Activated naive CD4-positive, alpha-beta T cell treated with anti-CD3 and anti-CD28 coated beads, Interleukin-2, amount 10 ng/mL, durations not matched to agents 7 days and 5 days (primary cell): Measurements from ENCODE around the gene GPATCH8.
A peak's percentile ranks its signal among the peaks of the same experiment; 100 is the strongest.

Experiments
- CTCF ChIA-PET: fragments of 350-600 bp; sonication (Branson Sonifier 250); formaldehyde crosslinking; loops from one replicate; lab custom pipeline; 2021; ENCODE audit warnings: antibody characterized with exemption; lab: Charles Lee
- DNase-seq: peaks from one replicate; pipeline ENCODE4 v3.0.0-alpha.2; 2020
- H3K27ac Mint-ChIP-seq: one replicate; pipeline ENCODE4 v1.8.0; 2021; ENCODE audit warnings: mild to moderate bottlenecking, moderate library complexity, mixed read lengths
- H3K27me3 Mint-ChIP-seq: one replicate; pipeline ENCODE4 v1.8.0; 2021; ENCODE audit warnings: mild to moderate bottlenecking, mixed read lengths
- H3K36me3 Mint-ChIP-seq: one replicate; pipeline ENCODE4 v1.8.0; 2021; ENCODE audit warnings: mixed read lengths
- H3K4me1 Mint-ChIP-seq: one replicate; pipeline ENCODE4 v1.8.0; 2021; ENCODE audit warnings: mixed read lengths
- H3K4me3 Mint-ChIP-seq: one replicate; pipeline ENCODE4 v1.8.0; 2021; ENCODE audit warnings: mild to moderate bottlenecking, moderate library complexity, mixed read lengths
- H3K9me3 Mint-ChIP-seq: one replicate; pipeline ENCODE4 v1.8.0; 2021; ENCODE audit warnings: mixed read lengths

Gene GPATCH8

DNA sequence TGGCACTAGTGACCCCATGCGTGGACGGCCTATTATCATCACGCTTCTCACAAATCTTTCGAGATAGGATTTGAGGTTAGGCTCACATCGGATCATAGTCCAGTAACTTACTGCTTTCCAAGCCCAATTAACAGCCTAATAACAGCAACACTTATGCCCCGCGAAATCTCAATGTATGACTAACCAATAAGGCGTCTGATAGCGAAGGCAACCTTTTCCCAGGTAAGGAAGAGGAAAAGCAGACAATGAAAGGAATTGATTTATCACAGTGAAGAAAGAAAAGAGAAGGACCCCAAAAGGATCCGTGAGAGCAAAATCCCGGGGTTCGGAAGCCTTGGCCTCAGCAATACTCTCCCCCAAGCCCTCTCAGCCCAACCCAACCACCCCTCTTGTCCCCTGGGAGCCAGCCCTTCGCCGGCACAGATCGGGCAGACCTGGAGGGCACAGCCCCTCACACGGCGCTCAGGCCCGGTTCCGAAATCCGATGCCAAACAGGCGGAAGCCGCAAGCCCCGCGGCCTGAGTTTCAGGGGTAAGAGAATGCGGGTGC lies 534 bp downstream of the GPATCH8 start:
- no peaks in the 10 kb centered on the region for H3K9me3 Mint-ChIP-seq
- H3K4me1 Mint-ChIP-seq: peaks cover 35% of the 10 kb centered on the region
- H3K36me3 Mint-ChIP-seq: peaks cover 8% of the 10 kb centered on the region
- peak overlapping the region; percentile 97 for H3K27ac Mint-ChIP-seq
- CTCF ChIA-PET: interaction anchor here (1.4 kb wide), 1 partner anchor 21 kb away, joined by 5 read pairs; no protein-coding TSS in a partner anchor
- peaks cover 7% of the 10 kb centered on the region for H3K27me3 Mint-ChIP-seq
- DNase-seq: no peak
- H3K4me3 Mint-ChIP-seq: peak overlapping the region; percentile 87

- Mint-ChIP-seq H3K9me3 (no peaks in the 10 kb centered on the region), H3K4me1 (peaks cover 35% of the 10 kb centered on the region), H3K4me3 (peak overlapping the region; percentile 87), H3K27me3 (peaks cover 7% of the 10 kb centered on the region), H3K36me3 (peaks cover 8% of the 10 kb centered on the region), H3K27ac (peak overlapping the region; percentile 97)
- no peak for DNase-seq
- CTCF ChIA-PET: no interaction called here
These were observed 1.3 kb downstream of the GPATCH8 start for GRCh38 chr17:44501866-44502375.

DNA sequence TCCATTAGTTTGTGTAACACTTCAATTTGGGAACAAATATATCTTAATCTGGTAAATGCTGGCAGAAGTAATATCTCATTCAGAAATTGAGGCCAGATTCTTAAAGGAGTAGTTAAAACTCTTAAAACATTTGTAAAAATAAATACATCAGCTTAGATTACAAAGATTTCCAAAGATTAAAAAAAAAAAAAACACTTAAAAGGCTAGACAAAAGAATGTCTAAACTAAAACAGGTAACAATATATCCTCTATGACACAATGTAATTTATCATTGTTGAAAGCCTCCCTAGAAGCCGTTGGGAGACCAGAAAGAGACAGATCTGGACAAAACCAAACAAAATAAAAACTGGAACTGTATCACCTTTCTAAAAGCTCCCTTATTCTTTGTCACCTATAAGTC lies 3.5 kb downstream of the GPATCH8 start:
- no peak for DNase-seq
- H3K36me3 Mint-ChIP-seq: peaks cover 10% of the 10 kb centered on the region
- H3K27ac Mint-ChIP-seq: no peak overlapping the region
- H3K27me3 Mint-ChIP-seq: no peaks in the 10 kb centered on the region
- CTCF ChIA-PET: no interaction called here
- no peaks in the 10 kb centered on the region for H3K9me3 Mint-ChIP-seq
- no peak overlapping the region for H3K4me3 Mint-ChIP-seq
- peaks cover 35% of the 10 kb centered on the region for H3K4me1 Mint-ChIP-seq

DNA sequence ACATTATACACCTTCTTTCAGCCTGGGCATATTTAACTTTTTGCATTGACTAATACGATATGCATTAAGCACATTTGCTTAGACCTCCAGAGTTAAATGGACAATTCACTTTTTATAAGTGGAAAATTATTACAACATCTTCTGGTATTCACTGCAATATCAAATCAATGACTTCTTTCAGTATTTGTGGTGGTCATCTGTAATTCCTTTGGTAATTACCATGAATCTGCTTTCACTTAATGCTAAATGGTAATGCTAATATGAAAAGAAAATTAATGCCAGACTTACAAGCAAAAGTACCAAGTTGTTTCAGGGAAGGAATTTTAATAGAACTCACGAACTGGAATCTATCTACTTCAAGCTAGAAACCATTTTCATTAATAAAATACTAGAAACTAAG lies 6.4 kb downstream of the GPATCH8 start:
- H3K27ac Mint-ChIP-seq: no peak overlapping the region
- peaks cover 29% of the 10 kb centered on the region for H3K4me1 Mint-ChIP-seq
- CTCF ChIA-PET: no interaction called here
- DNase-seq: no peak
- H3K4me3 Mint-ChIP-seq: no peak overlapping the region
- H3K9me3 Mint-ChIP-seq: no peaks in the 10 kb centered on the region
- peaks cover 14% of the 10 kb centered on the region for H3K36me3 Mint-ChIP-seq
- H3K27me3 Mint-ChIP-seq: no peaks in the 10 kb centered on the region

DNA sequence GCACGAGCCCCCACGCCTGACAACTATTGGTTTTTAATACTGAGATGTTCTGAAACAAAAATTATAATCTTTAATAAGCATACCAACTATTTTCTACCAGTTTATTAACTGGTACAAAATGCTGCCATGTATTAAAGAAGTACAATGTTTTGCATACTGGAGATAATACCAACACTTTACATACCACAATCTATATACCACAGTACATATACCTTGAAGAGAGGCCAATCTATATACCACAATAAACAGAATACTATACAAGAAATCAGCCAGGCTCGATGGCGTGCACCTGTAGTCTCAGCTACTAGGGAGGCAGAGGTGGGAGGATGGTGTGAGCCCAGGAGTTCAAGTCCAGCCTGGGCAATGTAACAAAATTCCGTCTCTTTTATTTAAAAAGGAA lies 9.9 kb downstream of the GPATCH8 start:
- DNase-seq: no peak
- Mint-ChIP-seq H3K9me3 (no peaks in the 10 kb centered on the region), H3K4me1 (peaks cover 5% of the 10 kb centered on the region), H3K4me3 (no peak overlapping the region), H3K36me3 (peaks cover 19% of the 10 kb centered on the region), H3K27ac (no peak overlapping the region), H3K27me3 (no peaks in the 10 kb centered on the region)
- CTCF ChIA-PET: no interaction called here

DNA sequence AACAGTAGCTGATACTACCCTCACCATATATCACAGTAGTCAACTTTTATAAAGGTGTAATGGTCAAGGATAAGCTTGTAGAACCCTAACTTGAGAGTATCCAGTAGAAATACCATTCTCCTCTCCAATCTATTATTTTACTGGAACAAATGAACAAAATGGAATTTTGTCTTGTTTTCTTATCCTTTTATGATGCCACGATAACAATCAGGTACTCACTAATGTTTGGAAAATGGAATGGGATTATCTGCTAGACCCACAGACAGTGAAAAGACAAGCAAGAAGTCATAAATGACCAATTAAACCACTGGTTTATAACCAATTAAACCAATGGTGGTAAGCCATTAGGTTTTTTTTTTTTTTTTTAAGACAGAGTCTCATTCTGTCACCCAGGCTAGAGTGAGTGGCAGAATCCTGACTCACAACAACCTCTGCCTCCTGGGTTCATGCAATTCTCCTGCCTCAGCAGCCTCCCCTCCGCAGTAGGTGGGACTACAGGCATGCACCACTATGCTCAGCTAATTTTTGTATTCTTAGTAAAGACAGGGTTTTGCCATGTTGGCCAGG lies 10.4 kb downstream of the GPATCH8 start:
- Mint-ChIP-seq H3K27ac (no peak overlapping the region), H3K36me3 (peaks cover 17% of the 10 kb centered on the region), H3K9me3 (no peaks in the 10 kb centered on the region), H3K27me3 (no peaks in the 10 kb centered on the region), H3K4me3 (no peak overlapping the region), H3K4me1 (peaks cover 2% of the 10 kb centered on the region)
- DNase-seq: no peak
- CTCF ChIA-PET: interaction anchor here (0.7 kb wide), 1 partner anchor 123 kb away, joined by 4 read pairs; no protein-coding TSS in a partner anchor

DNA sequence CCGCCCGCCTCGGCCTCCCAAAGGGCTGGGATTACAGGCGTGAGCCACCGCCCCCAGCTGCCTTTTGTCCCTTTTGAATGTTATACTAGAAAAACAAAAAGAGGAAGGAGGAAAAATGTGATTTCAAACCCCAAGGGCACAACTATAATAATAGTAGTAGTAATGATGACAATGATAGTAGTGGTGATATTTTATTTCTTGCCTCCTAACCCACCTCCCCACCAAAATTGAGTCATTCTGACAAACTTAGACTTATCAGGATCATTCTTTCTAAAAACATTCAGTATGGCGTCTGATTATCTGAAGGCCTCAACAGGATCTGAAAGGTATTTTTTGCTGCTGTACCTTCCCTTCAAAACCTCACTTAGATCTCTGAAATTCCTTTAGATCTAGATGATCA lies 13.6 kb downstream of the GPATCH8 start:
- H3K36me3 Mint-ChIP-seq: peaks cover 14% of the 10 kb centered on the region
- H3K4me1 Mint-ChIP-seq: peaks cover 2% of the 10 kb centered on the region
- no peak for DNase-seq
- CTCF ChIA-PET: no interaction called here
- H3K27me3 Mint-ChIP-seq: no peaks in the 10 kb centered on the region
- H3K27ac Mint-ChIP-seq: no peak overlapping the region
- no peaks in the 10 kb centered on the region for H3K9me3 Mint-ChIP-seq
- H3K4me3 Mint-ChIP-seq: no peak overlapping the region

DNA sequence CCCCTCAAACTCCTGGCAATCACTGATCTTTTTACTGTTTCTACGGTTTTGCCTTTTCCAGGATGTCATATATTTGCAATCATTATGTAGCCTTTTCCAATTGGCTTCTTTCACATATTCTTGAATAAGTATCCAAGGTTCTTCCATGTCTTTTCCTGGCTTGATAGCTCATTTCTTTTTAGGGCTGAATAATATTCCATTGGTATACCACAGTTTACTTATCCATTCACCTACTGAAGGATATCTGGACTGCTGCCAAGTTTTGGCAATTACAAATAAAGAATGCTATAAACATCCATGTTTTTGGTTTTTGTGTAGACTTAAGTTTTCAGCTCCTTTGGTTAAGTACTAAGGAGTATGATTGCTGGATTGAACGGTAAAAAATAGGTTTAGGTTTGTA lies 16.0 kb downstream of the GPATCH8 start:
- H3K4me3 Mint-ChIP-seq: no peak overlapping the region
- H3K27me3 Mint-ChIP-seq: no peaks in the 10 kb centered on the region
- H3K36me3 Mint-ChIP-seq: peaks cover 10% of the 10 kb centered on the region
- DNase-seq: no peak
- no peaks in the 10 kb centered on the region for H3K9me3 Mint-ChIP-seq
- CTCF ChIA-PET: no interaction called here
- H3K27ac Mint-ChIP-seq: no peak overlapping the region
- H3K4me1 Mint-ChIP-seq: no peaks in the 10 kb centered on the region

GRCh38 chr17:44473367-44473766 lies 29.8 kb downstream of the GPATCH8 start:
- no peaks in the 10 kb centered on the region for H3K27me3 Mint-ChIP-seq
- H3K4me3 Mint-ChIP-seq: no peak overlapping the region
- peaks cover 15% of the 10 kb centered on the region for H3K36me3 Mint-ChIP-seq
- no peaks in the 10 kb centered on the region for H3K9me3 Mint-ChIP-seq
- H3K27ac Mint-ChIP-seq: no peak overlapping the region
- no peaks in the 10 kb centered on the region for H3K4me1 Mint-ChIP-seq
- CTCF ChIA-PET: no interaction called here
- DNase-seq: no peak

DNA sequence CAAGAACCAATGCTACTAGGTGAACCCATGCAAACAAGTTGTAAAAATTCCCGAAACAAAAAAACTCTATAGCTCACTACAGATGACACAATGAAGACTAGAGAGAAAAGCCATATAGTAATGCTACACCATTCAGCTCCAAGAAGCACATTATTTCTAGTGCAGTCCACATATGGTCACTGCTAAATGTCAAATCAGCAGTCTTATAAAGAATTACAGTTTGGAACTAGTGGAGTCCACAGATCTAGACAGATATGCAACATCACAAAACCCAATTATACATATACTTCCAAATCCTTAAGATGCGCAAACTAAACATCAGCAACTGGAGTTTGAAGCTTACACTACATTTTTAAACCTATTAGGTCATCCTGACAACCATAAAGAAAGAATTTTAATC lies 33.5 kb downstream of the GPATCH8 start:
- CTCF ChIA-PET: no interaction called here
- Mint-ChIP-seq H3K27ac (no peak overlapping the region), H3K27me3 (no peaks in the 10 kb centered on the region), H3K4me1 (peaks cover 2% of the 10 kb centered on the region), H3K9me3 (no peaks in the 10 kb centered on the region), H3K4me3 (no peak overlapping the region), H3K36me3 (peaks cover 19% of the 10 kb centered on the region)
- DNase-seq: no peak

DNA sequence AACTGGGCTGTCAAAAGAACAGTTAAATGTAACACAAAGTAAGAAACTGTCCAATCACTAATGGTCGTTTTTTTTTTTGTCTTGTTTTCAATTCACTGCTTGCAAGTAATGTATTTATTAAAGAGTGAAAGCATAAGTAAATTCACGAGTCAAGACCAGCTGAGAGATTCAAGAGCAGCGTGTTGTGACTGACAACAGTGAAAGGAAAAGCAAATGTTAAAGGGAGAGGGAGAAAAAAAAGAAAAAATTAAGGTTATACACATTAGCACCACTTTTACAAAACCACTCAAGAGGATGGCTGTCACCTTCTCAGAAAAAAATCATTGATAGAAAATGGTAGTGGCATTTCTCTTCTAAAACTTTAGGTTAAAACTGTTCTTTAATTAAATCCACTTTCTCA lies 36.1 kb downstream of the GPATCH8 start:
- CTCF ChIA-PET: interaction anchor here (0.7 kb wide), 1 partner anchor 31 kb away, joined by 3 read pairs; no protein-coding TSS in a partner anchor

DNA sequence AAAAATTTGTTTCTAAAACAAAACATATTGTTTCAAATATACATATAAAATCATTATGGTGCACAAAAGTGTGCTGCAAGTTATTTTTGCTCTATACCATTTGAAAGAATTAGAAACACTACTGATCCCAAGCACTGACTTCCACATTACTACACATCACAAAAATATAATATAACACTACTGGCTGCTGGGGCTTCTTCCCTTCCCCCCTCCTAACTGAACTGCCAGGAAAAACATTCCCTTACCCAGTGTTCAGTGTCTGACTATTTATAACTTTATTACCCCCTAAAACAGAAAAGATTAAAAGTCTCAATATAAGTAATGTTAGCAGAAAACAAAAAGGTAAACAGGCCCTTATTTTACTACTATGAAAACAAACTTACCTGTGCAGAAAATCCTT lies 36.9 kb downstream of the GPATCH8 start:
- Mint-ChIP-seq H3K27ac (no peak overlapping the region), H3K36me3 (peaks cover 20% of the 10 kb centered on the region), H3K9me3 (no peaks in the 10 kb centered on the region), H3K27me3 (no peaks in the 10 kb centered on the region), H3K4me3 (no peak overlapping the region), H3K4me1 (peaks cover 2% of the 10 kb centered on the region)
- no peak for DNase-seq
- CTCF ChIA-PET: no interaction called here

More for the DNA sequence above, 36.1 kb downstream of the GPATCH8 start:
- Mint-ChIP-seq H3K36me3 (peaks cover 19% of the 10 kb centered on the region), H3K27me3 (no peaks in the 10 kb centered on the region), H3K4me3 (no peak overlapping the region), H3K27ac (no peak overlapping the region), H3K4me1 (peaks cover 2% of the 10 kb centered on the region), H3K9me3 (no peaks in the 10 kb centered on the region)
- no peak for DNase-seq

- CTCF ChIA-PET: no interaction called here
- H3K36me3 Mint-ChIP-seq: peaks cover 18% of the 10 kb centered on the region
- H3K4me3 Mint-ChIP-seq: no peak overlapping the region
- no peak overlapping the region for H3K27ac Mint-ChIP-seq
- DNase-seq: no peak
- no peaks in the 10 kb centered on the region for H3K27me3 Mint-ChIP-seq
- peaks cover 2% of the 10 kb centered on the region for H3K4me1 Mint-ChIP-seq
- H3K9me3 Mint-ChIP-seq: no peaks in the 10 kb centered on the region
These were observed 37.3 kb downstream of the GPATCH8 start for GRCh38 chr17:44465897-44466296.

GRCh38 chr17:44465276-44465675 lies 37.9 kb downstream of the GPATCH8 start:
- CTCF ChIA-PET: no interaction called here
- Mint-ChIP-seq H3K9me3 (no peaks in the 10 kb centered on the region), H3K27ac (no peak overlapping the region), H3K4me3 (no peak overlapping the region), H3K4me1 (peaks cover 2% of the 10 kb centered on the region), H3K36me3 (peaks cover 14% of the 10 kb centered on the region), H3K27me3 (no peaks in the 10 kb centered on the region)
- no peak for DNase-seq

- DNase-seq: no peak
- H3K9me3 Mint-ChIP-seq: no peaks in the 10 kb centered on the region
- H3K4me1 Mint-ChIP-seq: peaks cover 2% of the 10 kb centered on the region
- H3K4me3 Mint-ChIP-seq: no peak overlapping the region
- CTCF ChIA-PET: no interaction called here
- H3K27me3 Mint-ChIP-seq: no peaks in the 10 kb centered on the region
- peaks cover 13% of the 10 kb centered on the region for H3K36me3 Mint-ChIP-seq
- H3K27ac Mint-ChIP-seq: peak overlapping the region; percentile 60
These were observed 39.2 kb downstream of the GPATCH8 start for GRCh38 chr17:44464037-44464436.
